NCI-H748 (cell line): ENCODE data around the gene SIX1.

Experiments
- DNase-seq: peaks from one replicate; lab custom pipeline; 2025; ENCODE audit not compliant: unreplicated experiment; lab: John Stamatoyannopoulos, UW

Gene SIX1

GRCh38 chr14:60643141-60643462, 6.2 kb downstream of the SIX1 start:
- no peak for DNase-seq

- no peak for DNase-seq
Observed at GRCh38 chr14:60642270-60643140, 6.8 kb downstream of the SIX1 start.

GRCh38 chr14:60641742-60642269, 7.5 kb downstream of the SIX1 start:
- no peak for DNase-seq

GRCh38 chr14:60640859-60641741, 8.2 kb downstream of the SIX1 start:
- peak; percentile 21 for DNase-seq

- DNase-seq, result no peak
Observed at GRCh38 chr14:60639674-60640073, 9.6 kb downstream of the SIX1 start.

GRCh38 chr14:60637479-60638315, 11.6 kb downstream of the SIX1 start:
- peak; percentile 59 for DNase-seq

- no peak for DNase-seq
Observed at GRCh38 chr14:60636879-60637478, 12.3 kb downstream of the SIX1 start.

- no peak for DNase-seq
Observed at GRCh38 chr14:60634153-60634552, 15.1 kb downstream of the SIX1 start.

- DNase-seq, result peak; percentile 21
Observed at GRCh38 chr14:60632777-60633176, 16.5 kb downstream of the SIX1 start.

GRCh38 chr14:60632257-60632656, 17.0 kb downstream of the SIX1 start:
- no peak for DNase-seq

- no peak for DNase-seq
Observed at GRCh38 chr14:60631842-60632241, 17.4 kb downstream of the SIX1 start.

- DNase-seq, result no peak
Observed at GRCh38 chr14:60630129-60630528, 19.1 kb downstream of the SIX1 start.

GRCh38 chr14:60628892-60629291, 20.4 kb downstream of the SIX1 start:
- DNase-seq, result no peak

- no peak for DNase-seq
Observed at GRCh38 chr14:60622917-60623257, 26.4 kb downstream of the SIX1 start.

- no peak for DNase-seq
Observed at GRCh38 chr14:60622210-60622916, 26.9 kb downstream of the SIX1 start.

- no peak for DNase-seq
Observed at GRCh38 chr14:60621386-60621785, 27.9 kb downstream of the SIX1 start.

GRCh38 chr14:60618241-60618640, 31.0 kb downstream of the SIX1 start:
- DNase-seq, result peak; percentile 57

GRCh38 chr14:60616461-60616959, 32.8 kb downstream of the SIX1 start:
- DNase-seq, result peak; percentile 61

- no peak for DNase-seq
Observed at GRCh38 chr14:60602291-60602690, 47.0 kb downstream of the SIX1 start.

- DNase-seq, result no peak
Observed at GRCh38 chr14:60599727-60600126, 49.5 kb downstream of the SIX1 start.
